Naive thymus-derived CD8-positive, alpha-beta T cell (primary cell): ENCODE measurements around the gene ARFIP1. TPM values are rescaled to one million over a fixed set of nuclear protein-coding genes. Genes with fewer than 3 reads are reported as not detected.

Experiments used
- ATAC-seq, 2 donors: fragments of 150-1000 bp; cut with Tn5 transposase in 1 of 2; sonication (Bioruptor Pico), chemical (Tn5 transposase) in 1 of 2; 1 replicate in 1 of 2; 2 replicates in 1 of 2; pipeline ENCODE4 v1.10.0; 2021; ENCODE audit warnings: mild to moderate bottlenecking in 2 of 2, moderate library complexity in 2 of 2
- POLR2A ChIA-PET: fragments of 350-600 bp; sonication (Branson Sonifier 250); formaldehyde crosslinking; loops from one replicate; lab custom pipeline; 2021; ENCODE audit warnings: antibody characterized with exemption; lab: Charles Lee
- DNase-seq, 10 donors: peaks; one replicate each; pipeline versions ENCODE4 v3.0.0 to v3.0.0-alpha.2; 2020 to 2022
- H3K27ac Mint-ChIP-seq, 10 donors: one replicate each; pipeline ENCODE4 v1.8.0; 2020 to 2022; ENCODE audit warnings: mild to moderate bottlenecking in 10 of 10, mixed read lengths in 10 of 10, moderate library complexity in 4 of 10, inconsistent platforms in 1 of 10
- H3K27me3 Mint-ChIP-seq, 5 donors: one replicate each; pipeline ENCODE4 v1.8.0; 2021 to 2022; ENCODE audit warnings: mixed read lengths in 5 of 5
- H3K36me3 Mint-ChIP-seq, 3 donors: one replicate each; pipeline ENCODE4 v1.8.0; 2020 to 2022; ENCODE audit warnings: mixed read lengths in 3 of 3, mild to moderate bottlenecking in 2 of 3, inconsistent platforms in 1 of 3
- H3K4me1 Mint-ChIP-seq, 4 donors: one replicate each; pipeline ENCODE4 v1.8.0; 2021 to 2022; ENCODE audit warnings: mixed read lengths in 4 of 4
- H3K4me3 Mint-ChIP-seq, 10 donors: one replicate each; pipeline ENCODE4 v1.8.0; 2020 to 2022; ENCODE audit warnings: mild to moderate bottlenecking in 10 of 10, mixed read lengths in 10 of 10, moderate library complexity in 6 of 10, inconsistent platforms in 1 of 10
- H3K9me3 Mint-ChIP-seq, 9 donors: one replicate each; pipeline ENCODE4 v1.8.0; 2020 to 2022; ENCODE audit warnings: mixed read lengths in 9 of 9, mild to moderate bottlenecking in 3 of 9, inconsistent platforms in 1 of 9, moderate library complexity in 1 of 9
- polyA plus RNA-seq, 3 donors: library from polyadenylated mRNA; unstranded; fragments of 300-500 nt; fragmentation: Illumina TruSeq; gene quantifications; one replicate each; pipeline ENCODE4 v1.2.3, GENCODE V29; 2021
- total RNA-seq, 8 experiments: library from RNA in 2 of 8; stranded (reverse) in 2 of 8; gene quantifications; one replicate each; pipeline ENCODE4 v1.2.3 and lab custom pipeline; 2021 to 2026

ARFIP1 gene
- total and polyA plus RNA-seq, 5 experiments from 2014 or later, result 11.3 to 21.3 (median 14.5) TPM

GRCh38 chr4:152771741-152772533, 7.8 kb upstream of the ARFIP1 start:
- POLR2A ChIA-PET, result no interaction called here
- Mint-ChIP-seq H3K4me3 (no peak overlapping the region), H3K27ac (no peak overlapping the region), H3K4me1 (peaks cover 0 to 4% (median 0%) of the 10 kb centered on the region in 4 donors), H3K9me3 (no peaks in the 10 kb centered on the region), H3K36me3 (no peaks in the 10 kb centered on the region), H3K27me3 (peaks cover 0 to 4% (median 2%) of the 10 kb centered on the region in 5 donors)
- no peak for ATAC-seq
- DNase-seq, result no peak

- ATAC-seq (no peak), DNase-seq (no peak)
- POLR2A ChIA-PET, result no interaction called here
- Mint-ChIP-seq H3K9me3 (no peaks in the 10 kb centered on the region), H3K27me3 (peaks cover 2 to 12% (median 3%) of the 10 kb centered on the region in 5 donors), H3K4me1 (peaks cover 0 to 7% (median 3%) of the 10 kb centered on the region in 4 donors), H3K27ac (no peak overlapping the region), H3K4me3 (no peak overlapping the region), H3K36me3 (no peaks in the 10 kb centered on the region)
Observed at GRCh38 chr4:152773339-152773738, 6.4 kb upstream of the ARFIP1 start.

- POLR2A ChIA-PET, result no interaction called here
- DNase-seq, result no peak
- Mint-ChIP-seq H3K4me3 (no peak overlapping the region), H3K9me3 (no peaks in the 10 kb centered on the region), H3K4me1 (peaks cover 3 to 13% (median 9%) of the 10 kb centered on the region in 4 donors), H3K27ac (peak overlapping the region in 1 of 10 donors; percentile 13), H3K36me3 (no peaks in the 10 kb centered on the region), H3K27me3 (peaks cover 2 to 12% (median 3%) of the 10 kb centered on the region in 5 donors)
- no peak for ATAC-seq
Observed at GRCh38 chr4:152773953-152774352, 5.8 kb upstream of the ARFIP1 start.

GRCh38 chr4:152776352-152776751, 3.4 kb upstream of the ARFIP1 start:
- DNase-seq, result no peak
- Mint-ChIP-seq H3K4me3 (no peak overlapping the region), H3K4me1 (peaks cover 9 to 31% (median 28%) of the 10 kb centered on the region in 4 donors), H3K27me3 (peaks cover 2 to 12% (median 3%) of the 10 kb centered on the region in 5 donors), H3K36me3 (no peaks in the 10 kb centered on the region), H3K9me3 (no peaks in the 10 kb centered on the region), H3K27ac (peak overlapping the region in 1 of 10 donors; percentile 32)
- POLR2A ChIA-PET, result no interaction called here
- no peak for ATAC-seq

- no peak overlapping the region for H3K27ac Mint-ChIP-seq
- no peak for DNase-seq
- peak overlapping the region in 2 of 10 donors; percentile 23 to 29 for H3K4me3 Mint-ChIP-seq
- H3K27me3 Mint-ChIP-seq, result peaks cover 2 to 12% (median 3%) of the 10 kb centered on the region in 5 donors
- H3K9me3 Mint-ChIP-seq, result no peaks in the 10 kb centered on the region
- no peak for ATAC-seq
- peaks cover 17 to 43% (median 37%) of the 10 kb centered on the region in 4 donors for H3K4me1 Mint-ChIP-seq
- POLR2A ChIA-PET, result interaction anchor here (2.6 kb wide), 1 partner anchor 98 kb away, joined by 13 read pairs; the partner anchor contains the start of gene TMEM154
- H3K36me3 Mint-ChIP-seq, result no peaks in the 10 kb centered on the region
Observed at GRCh38 chr4:152777488-152777887, 2.3 kb upstream of the ARFIP1 start.

DNA sequence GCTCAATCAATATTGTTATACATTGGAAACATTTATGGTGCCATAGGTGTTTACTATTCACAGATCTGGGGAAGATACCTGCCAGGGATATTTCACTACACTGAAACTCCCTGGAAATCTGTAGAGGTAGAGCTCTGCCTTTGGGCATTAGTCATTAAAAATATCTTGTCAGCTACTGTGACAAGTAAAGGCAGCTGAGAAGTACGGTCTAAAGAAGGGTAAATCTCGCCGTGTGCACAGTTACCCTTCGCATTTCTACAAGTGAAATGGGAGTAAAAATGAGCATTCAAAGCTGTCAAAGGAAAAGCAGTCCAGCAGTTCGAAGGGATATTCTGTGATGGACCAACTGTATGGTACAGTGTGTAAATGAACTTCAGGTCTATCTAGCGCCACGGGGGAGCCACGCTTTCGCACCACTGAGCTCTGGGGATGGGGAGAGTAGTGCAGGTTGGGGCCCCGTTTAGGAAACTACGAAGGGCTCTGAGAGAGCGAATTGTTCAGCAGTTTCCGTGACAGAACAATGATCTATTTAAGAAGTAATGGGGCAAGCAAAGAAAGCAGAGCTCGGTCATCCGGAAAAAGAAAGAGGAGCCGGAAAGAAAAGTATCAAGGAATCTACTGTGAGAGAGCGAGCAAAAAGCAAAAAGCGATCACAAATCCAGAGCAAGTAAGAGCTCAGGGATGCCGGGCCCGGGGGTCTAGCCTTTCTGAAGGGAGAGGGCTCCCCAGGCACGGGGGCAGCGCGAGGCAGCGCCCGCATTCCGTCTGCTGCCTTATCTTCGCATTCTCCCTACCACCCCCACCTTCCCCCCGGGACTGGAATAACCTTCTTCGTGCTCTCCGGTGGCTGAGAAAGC, 870 bp upstream of the ARFIP1 start:
- ATAC-seq (peak; percentile 42 to 43), DNase-seq (peak in 7 of 10 donors; percentile 7 to 67 (median 30))
- POLR2A ChIA-PET, result interaction anchor here (0.8 to 2.6 kb wide), 8 partner anchors 9 to 1680 kb away, joined by 3 to 13 read pairs (median 4); partner anchors contain the start of genes FBXW7, GATB and TMEM154
- peak overlapping the region; percentile 92 to 100 (median 99) for H3K4me3 Mint-ChIP-seq
- peaks cover 18 to 56% (median 44%) of the 10 kb centered on the region in 4 donors for H3K4me1 Mint-ChIP-seq
- no peaks in the 10 kb centered on the region for H3K9me3 Mint-ChIP-seq
- no peaks in the 10 kb centered on the region for H3K36me3 Mint-ChIP-seq
- H3K27ac Mint-ChIP-seq, result peak overlapping the region; percentile 87 to 99 (median 97)
- H3K27me3 Mint-ChIP-seq, result peaks cover 1 to 12% (median 3%) of the 10 kb centered on the region in 5 donors

GRCh38 chr4:152780267-152780778, 569 bp downstream of the ARFIP1 start:
- POLR2A ChIA-PET, result interaction anchor here (2.4 to 2.6 kb wide), 2 partner anchors 101 to 244 kb away, joined by 12 to 13 read pairs; partner anchors contain the start of genes FBXW7 and TMEM154
- Mint-ChIP-seq H3K27me3 (peaks cover 0 to 12% (median 3%) of the 10 kb centered on the region in 5 donors), H3K36me3 (no peaks in the 10 kb centered on the region), H3K27ac (peak overlapping the region; percentile 87 to 99 (median 97)), H3K4me1 (peaks cover 18 to 62% (median 51%) of the 10 kb centered on the region in 4 donors), H3K4me3 (peak overlapping the region; percentile 92 to 100 (median 99)), H3K9me3 (no peaks in the 10 kb centered on the region)
- peak in 1 of 10 donors; percentile 56 for DNase-seq
- ATAC-seq, result peak in 1 of 2 donors; percentile 71

- Mint-ChIP-seq H3K27ac (peak overlapping the region in 7 of 10 donors; percentile 2 to 88 (median 53)), H3K36me3 (peaks cover 0 to 4% (median 2%) of the 10 kb centered on the region in 3 donors), H3K27me3 (no peaks in the 10 kb centered on the region), H3K4me3 (no peak overlapping the region), H3K4me1 (peaks cover 20 to 64% (median 52%) of the 10 kb centered on the region in 4 donors), H3K9me3 (no peaks in the 10 kb centered on the region)
- DNase-seq, result no peak
- POLR2A ChIA-PET, result no interaction called here
- ATAC-seq, result no peak
Observed at GRCh38 chr4:152784490-152785350, 5.0 kb downstream of the ARFIP1 start.

DNA sequence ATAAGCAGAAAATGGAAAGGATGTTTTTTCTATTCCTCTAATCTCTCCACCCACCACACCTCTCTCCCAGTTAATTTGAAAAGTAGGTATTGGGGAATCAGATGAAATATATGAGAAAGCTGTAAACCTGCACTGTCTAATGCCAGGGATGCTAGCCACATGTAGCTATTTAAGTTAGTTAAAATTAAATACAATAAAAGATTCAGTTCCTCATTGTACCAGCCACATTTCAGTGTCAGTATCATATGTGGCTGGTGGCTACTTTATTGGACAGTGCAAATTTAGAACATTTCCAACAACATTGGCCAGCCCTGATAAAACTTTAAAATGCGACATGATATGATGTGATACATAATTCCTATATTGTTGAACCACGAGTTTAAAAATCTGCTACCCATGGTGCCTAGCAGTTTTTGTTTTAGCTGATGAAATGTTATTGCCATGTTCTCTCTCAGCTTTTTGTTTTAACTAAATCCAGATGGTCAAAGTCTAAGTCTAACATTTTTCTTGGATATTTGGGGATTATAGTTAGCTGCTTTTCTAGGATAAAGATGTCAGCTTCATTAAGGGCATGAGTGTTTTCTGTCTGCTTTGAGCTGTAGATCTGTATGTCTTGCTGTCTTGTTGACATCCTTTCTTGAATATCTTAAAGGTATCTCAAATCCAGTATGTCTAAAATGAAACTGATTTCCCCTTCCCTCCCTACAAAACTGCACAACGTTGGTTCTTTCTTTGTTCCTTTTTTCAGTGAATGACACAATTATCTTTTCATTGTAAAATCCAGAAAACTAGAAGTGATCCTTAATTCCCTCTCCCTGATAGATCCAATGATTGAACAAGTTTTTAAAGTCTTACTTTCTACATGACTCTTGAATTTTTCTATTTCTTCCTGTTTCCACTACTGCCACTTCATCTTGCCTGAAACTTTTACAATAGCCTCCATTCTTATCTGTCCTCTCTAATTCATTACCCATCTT, 6.2 kb downstream of the ARFIP1 start:
- Mint-ChIP-seq H3K27me3 (no peaks in the 10 kb centered on the region), H3K4me1 (peaks cover 16 to 56% (median 42%) of the 10 kb centered on the region in 4 donors), H3K4me3 (peak overlapping the region; percentile 11 to 72 (median 56)), H3K27ac (peak overlapping the region; percentile 44 to 88 (median 68)), H3K9me3 (no peaks in the 10 kb centered on the region), H3K36me3 (peaks cover 0 to 4% (median 2%) of the 10 kb centered on the region in 3 donors)
- POLR2A ChIA-PET, result no interaction called here
- peak; percentile 37 to 40 for ATAC-seq
- DNase-seq, result no peak

DNA sequence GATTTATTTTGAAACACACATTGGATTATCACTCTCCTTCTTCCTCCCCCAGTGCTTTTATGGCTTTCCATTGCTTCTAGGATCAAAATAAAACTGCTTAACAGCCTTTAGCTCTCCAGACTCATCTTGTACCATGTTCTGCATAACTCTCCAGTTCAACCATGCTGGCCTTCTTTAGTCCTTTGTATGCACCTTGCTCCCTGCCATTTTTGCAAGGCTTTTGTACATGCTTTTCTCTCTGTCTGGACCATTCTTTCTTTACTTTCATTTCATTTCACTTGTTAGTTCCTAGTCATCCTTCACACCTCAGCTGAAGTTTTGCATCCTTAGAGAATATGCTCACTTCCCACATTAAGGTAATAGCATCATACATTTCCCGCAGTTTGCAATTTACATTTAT, 6.9 kb downstream of the ARFIP1 start:
- Mint-ChIP-seq H3K9me3 (no peaks in the 10 kb centered on the region), H3K4me3 (peak overlapping the region; percentile 11 to 72 (median 56)), H3K27me3 (no peaks in the 10 kb centered on the region), H3K27ac (peak overlapping the region; percentile 2 to 88 (median 68)), H3K36me3 (peaks cover 0 to 4% (median 2%) of the 10 kb centered on the region in 3 donors), H3K4me1 (peaks cover 14 to 51% (median 37%) of the 10 kb centered on the region in 4 donors)
- no peak for DNase-seq
- POLR2A ChIA-PET, result no interaction called here
- ATAC-seq, result no peak
